ENCODE results near the gene UTP14C.
A peak's percentile ranks its signal among the peaks of the same experiment; 100 is the strongest.

UTP14C gene

DNA sequence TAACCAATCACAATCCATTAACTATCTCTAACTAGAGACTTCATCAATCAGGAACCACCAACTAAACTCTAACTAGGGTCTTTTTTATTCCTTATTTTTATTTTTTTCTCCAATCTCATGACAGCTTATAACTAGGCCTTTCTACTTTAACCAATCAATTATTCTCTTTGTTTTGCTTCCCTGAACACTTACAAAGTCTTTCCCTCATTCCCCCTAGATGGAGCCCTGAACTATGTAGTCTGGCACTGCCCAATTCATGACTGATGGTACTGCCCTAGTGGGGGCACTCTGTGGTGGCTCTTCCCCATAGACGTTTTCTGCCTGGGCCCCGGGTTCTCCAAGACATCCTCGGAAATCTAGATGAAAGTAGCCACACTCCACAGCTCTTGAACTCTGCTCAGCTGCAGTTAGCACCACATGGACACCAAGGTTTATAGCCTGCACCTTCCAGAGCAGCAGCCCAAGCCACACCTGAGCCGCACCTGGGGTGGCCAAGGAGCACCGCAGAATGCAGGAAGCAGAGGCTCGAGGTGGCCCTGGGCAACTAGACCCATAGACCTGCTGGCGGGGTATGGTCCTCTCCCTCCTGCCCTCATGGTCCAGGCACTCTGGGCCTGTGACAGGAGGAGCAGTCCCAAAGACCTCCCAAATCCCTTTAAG, 19.9 kb upstream of the UTP14C start:
- DNase-seq (ENCODE audit: extremely low read depth, insufficient read length): no peak
- H3K27me3 ChIP-seq (replicated peaks; ENCODE audit: control insufficient read depth, insufficient read depth, low read length): no peaks in the 10 kb centered on the region; the same call in none of the 2 replicates
- TF ChIP-seq, protein P1, sequence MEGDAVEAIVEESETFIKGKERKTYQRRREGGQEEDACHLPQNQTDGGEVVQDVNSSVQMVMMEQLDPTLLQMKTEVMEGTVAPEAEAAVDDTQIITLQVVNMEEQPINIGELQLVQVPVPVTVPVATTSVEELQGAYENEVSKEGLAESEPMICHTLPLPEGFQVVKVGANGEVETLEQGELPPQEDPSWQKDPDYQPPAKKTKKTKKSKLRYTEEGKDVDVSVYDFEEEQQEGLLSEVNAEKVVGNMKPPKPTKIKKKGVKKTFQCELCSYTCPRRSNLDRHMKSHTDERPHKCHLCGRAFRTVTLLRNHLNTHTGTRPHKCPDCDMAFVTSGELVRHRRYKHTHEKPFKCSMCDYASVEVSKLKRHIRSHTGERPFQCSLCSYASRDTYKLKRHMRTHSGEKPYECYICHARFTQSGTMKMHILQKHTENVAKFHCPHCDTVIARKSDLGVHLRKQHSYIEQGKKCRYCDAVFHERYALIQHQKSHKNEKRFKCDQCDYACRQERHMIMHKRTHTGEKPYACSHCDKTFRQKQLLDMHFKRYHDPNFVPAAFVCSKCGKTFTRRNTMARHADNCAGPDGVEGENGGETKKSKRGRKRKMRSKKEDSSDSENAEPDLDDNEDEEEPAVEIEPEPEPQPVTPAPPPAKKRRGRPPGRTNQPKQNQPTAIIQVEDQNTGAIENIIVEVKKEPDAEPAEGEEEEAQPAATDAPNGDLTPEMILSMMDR (IDR thresholded peaks at IDR 0.05; ENCODE audit: insufficient read depth, low read length, poor library complexity, severe bottlenecking): peak; percentile 2
- H3K4me3 ChIP-seq (replicated peaks; ENCODE audit: low read depth, low read length): no peak overlapping the region
- H3K36me3 ChIP-seq (ENCODE audit: control insufficient read depth, insufficient read depth, low read length): no peaks in the 10 kb centered on the region

DNA sequence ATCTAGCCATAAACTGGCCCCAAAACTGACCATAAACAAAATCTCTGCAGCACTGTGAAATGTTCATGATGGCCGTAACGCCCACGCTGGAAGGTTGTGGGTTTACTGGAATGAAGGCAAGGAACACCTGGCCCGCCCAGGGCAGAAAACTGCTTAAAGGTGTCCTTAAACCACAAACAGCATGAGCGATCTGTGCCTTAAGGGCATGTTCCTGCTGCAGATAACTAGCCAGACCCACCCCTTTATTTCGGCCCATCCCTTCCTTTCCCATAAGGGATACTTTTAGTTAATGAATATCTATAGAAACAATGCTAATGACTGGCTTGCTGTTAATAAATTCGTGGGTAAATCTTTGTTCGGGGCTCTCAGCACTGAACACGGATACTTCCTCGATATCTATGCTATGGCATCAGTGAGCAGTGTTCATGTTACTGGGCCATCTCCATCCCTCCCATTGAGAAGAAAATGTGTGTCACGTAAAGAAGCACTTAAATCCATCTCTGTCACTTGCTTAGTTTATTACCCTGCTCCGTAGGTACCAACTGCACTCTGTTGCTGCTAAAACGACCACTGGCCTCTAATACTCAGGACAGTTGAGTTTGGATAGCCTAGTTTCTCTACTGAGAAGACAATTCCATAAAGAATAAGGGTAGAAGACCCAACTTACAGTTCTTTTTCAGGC, 18.5 kb upstream of the UTP14C start:
- Histone ChIP-seq H3K4me3 (replicated peaks; ENCODE audit: low read depth, low read length) (no peak overlapping the region), H3K27me3 (replicated peaks; ENCODE audit: control insufficient read depth, insufficient read depth, low read length) (no peaks in the 10 kb centered on the region; the same call in none of the 2 replicates), H3K36me3 (ENCODE audit: control insufficient read depth, insufficient read depth, low read length) (no peaks in the 10 kb centered on the region)
- no peak for DNase-seq (ENCODE audit: extremely low read depth, insufficient read length)
- TF ChIP-seq, protein P1 (IDR thresholded peaks at IDR 0.05; ENCODE audit: insufficient read depth, low read length, poor library complexity, severe bottlenecking): no peak

- no peak overlapping the region for H3K4me3 ChIP-seq (replicated peaks; ENCODE audit: low read depth, low read length)
- no peaks in the 10 kb centered on the region for H3K36me3 ChIP-seq (ENCODE audit: control insufficient read depth, insufficient read depth, low read length)
- H3K27me3 ChIP-seq (replicated peaks; ENCODE audit: control insufficient read depth, insufficient read depth, low read length): peaks cover 1% of the 10 kb centered on the region
- TF ChIP-seq, protein P1 (IDR thresholded peaks at IDR 0.05; ENCODE audit: insufficient read depth, low read length, poor library complexity, severe bottlenecking): no peak
- no peak for DNase-seq (ENCODE audit: extremely low read depth, insufficient read length)
Measured at GRCh38 chr13:52006523-52007245, 17.8 kb upstream of the UTP14C start.

- H3K36me3 ChIP-seq (ENCODE audit: control insufficient read depth, insufficient read depth, low read length): no peaks in the 10 kb centered on the region
- peaks cover 1% of the 10 kb centered on the region for H3K27me3 ChIP-seq (replicated peaks; ENCODE audit: control insufficient read depth, insufficient read depth, low read length)
- DNase-seq (ENCODE audit: extremely low read depth, insufficient read length): no peak
- H3K4me3 ChIP-seq (replicated peaks; ENCODE audit: low read depth, low read length): no peak overlapping the region
- TF ChIP-seq, protein P1 (IDR thresholded peaks at IDR 0.05; ENCODE audit: insufficient read depth, low read length, poor library complexity, severe bottlenecking): no peak
Measured at GRCh38 chr13:52009946-52010345, 14.5 kb upstream of the UTP14C start.

DNA sequence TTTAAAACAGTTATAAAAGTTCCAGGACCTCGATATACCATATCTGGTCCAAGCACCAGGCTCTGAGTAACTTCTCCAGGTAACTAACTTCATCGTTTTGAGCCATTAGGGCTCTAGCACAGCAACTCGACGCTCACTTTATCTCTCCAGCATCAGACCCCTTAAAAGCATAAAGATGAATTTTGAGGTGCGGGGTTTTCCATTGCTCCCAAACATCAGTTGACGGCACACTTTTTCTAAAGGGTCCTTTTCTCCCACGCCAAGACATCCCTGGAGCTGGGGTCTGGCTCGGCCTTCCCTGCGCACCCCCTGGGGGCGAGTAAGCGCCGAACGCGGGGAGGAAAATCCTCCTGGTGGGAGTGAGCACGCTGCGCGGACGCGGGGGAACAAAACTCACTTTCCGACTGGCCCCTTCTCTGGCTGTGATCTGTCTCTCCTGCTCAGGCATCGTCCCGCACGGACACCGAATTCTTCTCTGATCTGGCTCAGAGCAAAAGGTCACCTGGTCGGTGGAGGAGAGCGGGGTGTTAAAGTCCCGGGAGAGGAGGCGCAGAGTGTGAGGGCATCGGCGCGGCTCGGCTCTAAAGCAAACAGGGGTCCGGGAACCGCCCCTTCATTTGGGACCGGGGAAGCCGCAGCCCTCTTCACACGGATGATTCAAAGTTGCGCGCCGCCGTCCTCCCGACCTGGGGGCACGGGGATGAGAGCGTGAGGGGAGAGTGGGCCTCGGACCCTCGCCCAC, 13.4 kb upstream of the UTP14C start, which contains the start of gene ATP7B:
TSS of gene ATP7B (minus strand) at position 561 of the 742 bp plus-strand sequence. CDS start at position 448, 113 bp downstream.
- DNase-seq (ENCODE audit: extremely low read depth, insufficient read length): peak; percentile 20
- TF ChIP-seq, protein P1 (IDR thresholded peaks at IDR 0.05; ENCODE audit: insufficient read depth, low read length, poor library complexity, severe bottlenecking): no peak

More for the DNA sequence above, 13.4 kb upstream of the UTP14C start, which contains the start of gene ATP7B:
- peaks cover 1% of the 10 kb centered on the region for H3K27me3 ChIP-seq (replicated peaks; ENCODE audit: control insufficient read depth, insufficient read depth, low read length)
- H3K36me3 ChIP-seq (ENCODE audit: control insufficient read depth, insufficient read depth, low read length): no peaks in the 10 kb centered on the region
- peak within 1 kb of the TSS; percentile 98 for H3K4me3 ChIP-seq (replicated peaks; ENCODE audit: low read depth, low read length)
